H1 (cell line): ENCODE results near the gene ZSCAN30. TPM values are rescaled to one million over a fixed set of nuclear protein-coding genes. Genes with fewer than 3 reads are reported as not detected.

Experiments
- EZH2 ChIP-seq: fragments of 200-600 bp; sonication (generic); IDR thresholded peaks from 2 replicates; pipeline ENCODE4 v1.7.1; 2012; ENCODE audit warnings: low read depth, mild to moderate bottlenecking, moderate library complexity, low read length, inconsistent platforms; ENCODE audit not compliant: severe bottlenecking
- POLR2AphosphoS5 ChIP-seq: IDR thresholded peaks from 2 replicates; pipeline ENCODE4 v1.6.1; 2011; ENCODE audit warnings: low read depth, low read length
- TAF7 ChIP-seq: optimal IDR thresholded peaks from 2 replicates; pipeline ENCODE3; 2011; ENCODE audit warnings: low read depth, mild to moderate bottlenecking, inconsistent platforms, low read length, moderate library complexity, borderline replicate concordance
- TCF12 ChIP-seq: IDR thresholded peaks from 2 replicates; pipeline ENCODE4 v1.6.1; 2011; ENCODE audit warnings: low read depth, mild to moderate bottlenecking, low read length
- polyA plus RNA-seq, 7 experiments: library from polyadenylated mRNA; depleted of rRNA in 3 of 7; stranded (reverse) in 5 of 7; unstranded in 2 of 7; fragments of >200 nt in 5 of 7; fragments of 200-250 nt in 2 of 7; gene quantifications; 1 replicate in 5 of 7; 2 replicates in 1 of 7; 4 replicates in 1 of 7; pipeline versions ENCODE4 v1.2.1 to v1.2.3, GENCODE V29; 2011 to 2013; ENCODE audit warnings: missing spikeins in 2 of 7, mixed read lengths in 2 of 7
- total RNA-seq: library from RNA; stranded (reverse); fragmentation: NEBNext Ultra II Directional; extraction: Animal tissue kit (Norgen Biotek cat#: 25700); gene quantifications from 2 replicates; pipeline ENCODE4 v1.2.1, GENCODE V29; 2021
- TF ChIP-seq, protein P1 (sequence below): fragments of 300-600 bp; sonication (generic); IDR thresholded peaks from 2 replicates; pipeline ENCODE4 v1.7.1; 2012; ENCODE audit warnings: low read length, moderate library complexity, mild to moderate bottlenecking, inconsistent platforms; ENCODE audit not compliant: insufficient replicate concordance
- TF ChIP-seq, protein P2 (sequence below): IDR thresholded peaks from 2 replicates; pipeline ENCODE4 v1.6.1; 2012; ENCODE audit warnings: low read length, inconsistent platforms
- TF ChIP-seq, protein P3 (sequence below), 3 experiments: IDR thresholded peaks; 1 replicate in 2 of 3; 2 replicates in 1 of 3; pipeline versions ENCODE4 v1.5.1 to v1.6.1; 2011; ENCODE audit warnings: low read length in 3 of 3, mild to moderate bottlenecking in 3 of 3, inconsistent platforms in 2 of 3, low read depth in 1 of 3, moderate library complexity in 1 of 3; ENCODE audit not compliant: insufficient read depth in 1 of 3; ENCODE audit errors: control extremely low read depth in 1 of 3

ZSCAN30 gene
- total and polyA plus RNA-seq, 2 of the 8 experiments (the other 6 are each of a cell fraction or from before 2014, with no cell fraction given): 4.4 to 10.3 TPM

DNA sequence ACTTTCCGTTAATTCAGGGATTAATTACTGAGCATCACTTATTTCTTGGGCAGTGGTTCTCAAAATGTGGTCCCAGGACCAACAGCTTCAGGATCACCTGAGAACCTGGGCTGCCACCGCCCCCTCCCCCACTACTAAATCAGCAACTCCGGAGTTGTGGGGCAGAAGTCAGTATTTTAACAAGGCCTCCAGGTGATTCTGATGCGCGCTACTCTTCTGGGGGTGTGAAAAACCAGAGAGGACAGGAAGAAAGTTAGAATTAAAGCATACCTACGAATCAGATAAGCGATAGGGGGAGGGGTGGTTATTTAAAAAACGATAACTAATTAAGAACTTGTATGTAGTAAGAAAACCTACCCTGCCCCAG, 319 bp downstream of the ZSCAN30 start (continued):
- TF ChIP-seq, protein P1, sequence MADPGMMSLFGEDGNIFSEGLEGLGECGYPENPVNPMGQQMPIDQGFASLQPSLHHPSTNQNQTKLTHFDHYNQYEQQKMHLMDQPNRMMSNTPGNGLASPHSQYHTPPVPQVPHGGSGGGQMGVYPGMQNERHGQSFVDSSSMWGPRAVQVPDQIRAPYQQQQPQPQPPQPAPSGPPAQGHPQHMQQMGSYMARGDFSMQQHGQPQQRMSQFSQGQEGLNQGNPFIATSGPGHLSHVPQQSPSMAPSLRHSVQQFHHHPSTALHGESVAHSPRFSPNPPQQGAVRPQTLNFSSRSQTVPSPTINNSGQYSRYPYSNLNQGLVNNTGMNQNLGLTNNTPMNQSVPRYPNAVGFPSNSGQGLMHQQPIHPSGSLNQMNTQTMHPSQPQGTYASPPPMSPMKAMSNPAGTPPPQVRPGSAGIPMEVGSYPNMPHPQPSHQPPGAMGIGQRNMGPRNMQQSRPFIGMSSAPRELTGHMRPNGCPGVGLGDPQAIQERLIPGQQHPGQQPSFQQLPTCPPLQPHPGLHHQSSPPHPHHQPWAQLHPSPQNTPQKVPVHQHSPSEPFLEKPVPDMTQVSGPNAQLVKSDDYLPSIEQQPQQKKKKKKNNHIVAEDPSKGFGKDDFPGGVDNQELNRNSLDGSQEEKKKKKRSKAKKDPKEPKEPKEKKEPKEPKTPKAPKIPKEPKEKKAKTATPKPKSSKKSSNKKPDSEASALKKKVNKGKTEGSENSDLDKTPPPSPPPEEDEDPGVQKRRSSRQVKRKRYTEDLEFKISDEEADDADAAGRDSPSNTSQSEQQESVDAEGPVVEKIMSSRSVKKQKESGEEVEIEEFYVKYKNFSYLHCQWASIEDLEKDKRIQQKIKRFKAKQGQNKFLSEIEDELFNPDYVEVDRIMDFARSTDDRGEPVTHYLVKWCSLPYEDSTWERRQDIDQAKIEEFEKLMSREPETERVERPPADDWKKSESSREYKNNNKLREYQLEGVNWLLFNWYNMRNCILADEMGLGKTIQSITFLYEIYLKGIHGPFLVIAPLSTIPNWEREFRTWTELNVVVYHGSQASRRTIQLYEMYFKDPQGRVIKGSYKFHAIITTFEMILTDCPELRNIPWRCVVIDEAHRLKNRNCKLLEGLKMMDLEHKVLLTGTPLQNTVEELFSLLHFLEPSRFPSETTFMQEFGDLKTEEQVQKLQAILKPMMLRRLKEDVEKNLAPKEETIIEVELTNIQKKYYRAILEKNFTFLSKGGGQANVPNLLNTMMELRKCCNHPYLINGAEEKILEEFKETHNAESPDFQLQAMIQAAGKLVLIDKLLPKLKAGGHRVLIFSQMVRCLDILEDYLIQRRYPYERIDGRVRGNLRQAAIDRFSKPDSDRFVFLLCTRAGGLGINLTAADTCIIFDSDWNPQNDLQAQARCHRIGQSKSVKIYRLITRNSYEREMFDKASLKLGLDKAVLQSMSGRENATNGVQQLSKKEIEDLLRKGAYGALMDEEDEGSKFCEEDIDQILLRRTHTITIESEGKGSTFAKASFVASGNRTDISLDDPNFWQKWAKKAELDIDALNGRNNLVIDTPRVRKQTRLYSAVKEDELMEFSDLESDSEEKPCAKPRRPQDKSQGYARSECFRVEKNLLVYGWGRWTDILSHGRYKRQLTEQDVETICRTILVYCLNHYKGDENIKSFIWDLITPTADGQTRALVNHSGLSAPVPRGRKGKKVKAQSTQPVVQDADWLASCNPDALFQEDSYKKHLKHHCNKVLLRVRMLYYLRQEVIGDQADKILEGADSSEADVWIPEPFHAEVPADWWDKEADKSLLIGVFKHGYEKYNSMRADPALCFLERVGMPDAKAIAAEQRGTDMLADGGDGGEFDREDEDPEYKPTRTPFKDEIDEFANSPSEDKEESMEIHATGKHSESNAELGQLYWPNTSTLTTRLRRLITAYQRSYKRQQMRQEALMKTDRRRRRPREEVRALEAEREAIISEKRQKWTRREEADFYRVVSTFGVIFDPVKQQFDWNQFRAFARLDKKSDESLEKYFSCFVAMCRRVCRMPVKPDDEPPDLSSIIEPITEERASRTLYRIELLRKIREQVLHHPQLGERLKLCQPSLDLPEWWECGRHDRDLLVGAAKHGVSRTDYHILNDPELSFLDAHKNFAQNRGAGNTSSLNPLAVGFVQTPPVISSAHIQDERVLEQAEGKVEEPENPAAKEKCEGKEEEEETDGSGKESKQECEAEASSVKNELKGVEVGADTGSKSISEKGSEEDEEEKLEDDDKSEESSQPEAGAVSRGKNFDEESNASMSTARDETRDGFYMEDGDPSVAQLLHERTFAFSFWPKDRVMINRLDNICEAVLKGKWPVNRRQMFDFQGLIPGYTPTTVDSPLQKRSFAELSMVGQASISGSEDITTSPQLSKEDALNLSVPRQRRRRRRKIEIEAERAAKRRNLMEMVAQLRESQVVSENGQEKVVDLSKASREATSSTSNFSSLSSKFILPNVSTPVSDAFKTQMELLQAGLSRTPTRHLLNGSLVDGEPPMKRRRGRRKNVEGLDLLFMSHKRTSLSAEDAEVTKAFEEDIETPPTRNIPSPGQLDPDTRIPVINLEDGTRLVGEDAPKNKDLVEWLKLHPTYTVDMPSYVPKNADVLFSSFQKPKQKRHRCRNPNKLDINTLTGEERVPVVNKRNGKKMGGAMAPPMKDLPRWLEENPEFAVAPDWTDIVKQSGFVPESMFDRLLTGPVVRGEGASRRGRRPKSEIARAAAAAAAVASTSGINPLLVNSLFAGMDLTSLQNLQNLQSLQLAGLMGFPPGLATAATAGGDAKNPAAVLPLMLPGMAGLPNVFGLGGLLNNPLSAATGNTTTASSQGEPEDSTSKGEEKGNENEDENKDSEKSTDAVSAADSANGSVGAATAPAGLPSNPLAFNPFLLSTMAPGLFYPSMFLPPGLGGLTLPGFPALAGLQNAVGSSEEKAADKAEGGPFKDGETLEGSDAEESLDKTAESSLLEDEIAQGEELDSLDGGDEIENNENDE: no peak
- no peak for TF ChIP-seq TAF7
- TF ChIP-seq, protein P2, sequence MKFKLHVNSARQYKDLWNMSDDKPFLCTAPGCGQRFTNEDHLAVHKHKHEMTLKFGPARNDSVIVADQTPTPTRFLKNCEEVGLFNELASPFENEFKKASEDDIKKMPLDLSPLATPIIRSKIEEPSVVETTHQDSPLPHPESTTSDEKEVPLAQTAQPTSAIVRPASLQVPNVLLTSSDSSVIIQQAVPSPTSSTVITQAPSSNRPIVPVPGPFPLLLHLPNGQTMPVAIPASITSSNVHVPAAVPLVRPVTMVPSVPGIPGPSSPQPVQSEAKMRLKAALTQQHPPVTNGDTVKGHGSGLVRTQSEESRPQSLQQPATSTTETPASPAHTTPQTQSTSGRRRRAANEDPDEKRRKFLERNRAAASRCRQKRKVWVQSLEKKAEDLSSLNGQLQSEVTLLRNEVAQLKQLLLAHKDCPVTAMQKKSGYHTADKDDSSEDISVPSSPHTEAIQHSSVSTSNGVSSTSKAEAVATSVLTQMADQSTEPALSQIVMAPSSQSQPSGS: no peak
- no peak for TF ChIP-seq POLR2AphosphoS5
- TF ChIP-seq, protein P3, sequence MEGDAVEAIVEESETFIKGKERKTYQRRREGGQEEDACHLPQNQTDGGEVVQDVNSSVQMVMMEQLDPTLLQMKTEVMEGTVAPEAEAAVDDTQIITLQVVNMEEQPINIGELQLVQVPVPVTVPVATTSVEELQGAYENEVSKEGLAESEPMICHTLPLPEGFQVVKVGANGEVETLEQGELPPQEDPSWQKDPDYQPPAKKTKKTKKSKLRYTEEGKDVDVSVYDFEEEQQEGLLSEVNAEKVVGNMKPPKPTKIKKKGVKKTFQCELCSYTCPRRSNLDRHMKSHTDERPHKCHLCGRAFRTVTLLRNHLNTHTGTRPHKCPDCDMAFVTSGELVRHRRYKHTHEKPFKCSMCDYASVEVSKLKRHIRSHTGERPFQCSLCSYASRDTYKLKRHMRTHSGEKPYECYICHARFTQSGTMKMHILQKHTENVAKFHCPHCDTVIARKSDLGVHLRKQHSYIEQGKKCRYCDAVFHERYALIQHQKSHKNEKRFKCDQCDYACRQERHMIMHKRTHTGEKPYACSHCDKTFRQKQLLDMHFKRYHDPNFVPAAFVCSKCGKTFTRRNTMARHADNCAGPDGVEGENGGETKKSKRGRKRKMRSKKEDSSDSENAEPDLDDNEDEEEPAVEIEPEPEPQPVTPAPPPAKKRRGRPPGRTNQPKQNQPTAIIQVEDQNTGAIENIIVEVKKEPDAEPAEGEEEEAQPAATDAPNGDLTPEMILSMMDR (IDR thresholded peaks at IDR 0.05; ENCODE audit: control extremely low read depth in 1 of 3, insufficient read depth in 1 of 3, low read depth in 1 of 3, low read length in 3 of 3): no peak
- no peak for TF ChIP-seq EZH2
- TF ChIP-seq TCF12: 0 out of 2 replicates have a peak, but pooled peaks have one; percentile 3
